22Rv1 (cell line): Measurements from ENCODE around the gene ERO1B.

ENCODE experiments used
- CTCF ChIP-seq: fragments of 450-650 bp; IDR thresholded peaks from 2 replicates; pipeline ENCODE4 v1.5.1; 2017; ENCODE audit warnings: mild to moderate bottlenecking
- ZFX ChIP-seq: fragments of 450-650 bp; IDR thresholded peaks from 2 replicates; pipeline ENCODE4 v1.6.1; 2017; ENCODE audit warnings: antibody characterized with exemption, borderline replicate concordance

GRCh38 chr1:236207121-236207520 is 74.6 kb downstream of the ERO1B start:
- TF ChIP-seq CTCF (no peak), ZFX (no peak)
